IPS-18a (cell line): ENCODE data around the gene TMEM38A.
"Not testable (repeated sequence)": the region's sequence is repeated elsewhere in the genome, so short reads cannot be mapped to it uniquely, and the experiment has no call there.

Experiments
- H3K27ac ChIP-seq: one replicate; pipeline ENCODE4 v1.5.1; 2013; ENCODE audit warnings: low read length
- H3K27me3 ChIP-seq: one replicate; pipeline ENCODE4 v1.6.1; 2013; ENCODE audit warnings: mild to moderate bottlenecking, low read length; ENCODE audit not compliant: control insufficient read depth, insufficient read depth
- H3K36me3 ChIP-seq: one replicate; pipeline ENCODE4 v1.6.1; 2013; ENCODE audit warnings: low read depth, low read length; ENCODE audit not compliant: control insufficient read depth
- H3K4me1 ChIP-seq: one replicate; pipeline ENCODE4 v1.6.1; 2013; ENCODE audit warnings: low read depth, low read length; ENCODE audit not compliant: control insufficient read depth
- H3K4me3 ChIP-seq: one replicate; pipeline ENCODE4 v1.5.1; 2013; ENCODE audit warnings: low read length
- H3K9ac ChIP-seq: one replicate; pipeline ENCODE4 v1.6.1; 2013; ENCODE audit warnings: mild to moderate bottlenecking, low read length, moderate library complexity
- H3K9me3 ChIP-seq: one replicate; pipeline ENCODE4 v1.6.1; 2013; ENCODE audit warnings: low read depth, low read length; ENCODE audit not compliant: control insufficient read depth

The TMEM38A gene

DNA sequence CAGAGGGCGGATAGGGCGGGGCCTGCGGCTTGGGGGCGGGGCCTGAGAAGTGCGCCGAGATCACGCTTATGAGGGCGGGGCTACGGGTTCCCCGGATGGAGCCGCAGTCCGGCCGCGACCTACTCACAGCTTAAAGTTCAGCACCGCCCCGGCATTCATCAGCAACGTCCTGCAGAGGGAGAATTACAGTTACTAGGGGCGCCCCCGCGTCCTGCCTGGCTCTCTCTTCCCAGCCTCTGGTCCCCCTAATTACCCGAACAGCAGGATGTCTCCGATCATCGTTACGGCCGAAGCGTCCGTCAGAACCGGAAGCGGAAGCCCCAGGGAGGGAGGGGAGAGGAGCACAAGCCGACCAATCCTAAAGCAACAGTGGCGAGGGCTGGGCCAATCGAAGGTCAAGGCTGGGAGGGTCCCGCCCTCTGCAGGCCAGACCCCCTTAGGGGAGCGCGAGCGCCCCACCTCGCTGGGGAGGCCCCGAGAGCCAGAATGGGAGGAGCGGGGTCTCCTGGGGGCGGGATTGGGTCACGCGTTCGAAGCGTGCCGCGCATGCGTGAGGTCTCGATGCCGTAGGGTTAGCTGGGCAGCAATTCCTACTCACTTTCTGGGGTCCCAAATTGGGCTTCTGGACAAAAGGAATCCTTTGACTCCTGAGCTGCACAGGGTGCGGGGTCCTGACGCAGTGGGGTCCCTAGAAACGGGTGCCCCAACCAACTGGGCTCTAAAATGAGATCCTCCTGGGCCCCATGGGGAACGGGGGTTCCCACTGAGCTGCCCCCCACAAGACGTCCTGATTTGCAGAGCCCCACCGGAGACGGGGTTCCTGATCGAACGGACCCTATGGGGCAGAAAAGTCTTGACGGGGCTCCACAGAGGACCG, 869 bp upstream of the TMEM38A start, which contains the start of gene SMIM7:
Gene SMIM7 (minus strand): TSS at position 313 of the 877 bp plus-strand sequence. CDS start 34 bp downstream, at position 279.
- no peaks in the 10 kb centered on the region for H3K9me3 ChIP-seq
- H3K9ac ChIP-seq, result peak within 1 kb of the TSS; percentile 88
- H3K27ac ChIP-seq, result peak within 1 kb of the TSS; percentile 70
- peaks cover 12% of the 10 kb centered on the region for H3K27me3 ChIP-seq
- H3K4me3 ChIP-seq, result peak within 1 kb of the TSS; percentile 96
- H3K36me3 ChIP-seq, result peaks cover 29% of the 10 kb centered on the region
- H3K4me1 ChIP-seq, result no peaks in the 10 kb centered on the region

- H3K27ac ChIP-seq, result no peak overlapping the region
- H3K9ac ChIP-seq, result peak overlapping the region; percentile 55
- no peaks in the 10 kb centered on the region for H3K4me1 ChIP-seq
- peak overlapping the region; percentile 96 for H3K4me3 ChIP-seq
- no peaks in the 10 kb centered on the region for H3K9me3 ChIP-seq
- peaks cover 23% of the 10 kb centered on the region for H3K36me3 ChIP-seq
- peaks cover 12% of the 10 kb centered on the region for H3K27me3 ChIP-seq
Measured at GRCh38 chr19:16661480-16662034, 618 bp downstream of the TMEM38A start.

DNA sequence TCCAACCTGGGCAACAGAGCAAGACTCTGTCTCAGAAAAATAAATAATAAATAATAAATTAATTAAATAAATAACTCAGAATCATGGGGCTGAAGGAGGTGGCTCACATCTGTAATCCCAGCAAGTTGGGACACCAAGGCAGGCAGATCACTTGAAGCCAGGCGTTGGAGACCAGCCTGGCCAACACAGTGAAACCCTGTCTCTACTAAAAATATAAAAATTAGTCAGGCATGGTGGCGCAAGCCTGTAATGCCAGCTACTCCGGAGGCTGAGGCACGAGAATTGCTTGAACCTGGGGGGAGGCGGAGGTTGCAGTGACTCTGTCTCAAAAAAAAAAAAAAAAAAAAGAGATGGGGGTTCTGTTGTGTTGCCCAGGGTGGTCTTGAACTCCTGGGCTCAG, 7.2 kb downstream of the TMEM38A start:
- no peaks in the 10 kb centered on the region for H3K4me1 ChIP-seq
- H3K9me3 ChIP-seq, result no peaks in the 10 kb centered on the region
- H3K4me3 ChIP-seq, result no peak overlapping the region
- H3K27me3 ChIP-seq, result no peaks in the 10 kb centered on the region
- no peaks in the 10 kb centered on the region for H3K36me3 ChIP-seq
- H3K27ac ChIP-seq, result no peak overlapping the region
- H3K9ac ChIP-seq, result no peak overlapping the region

- not testable (repeated sequence) for H3K9ac ChIP-seq, H3K27ac ChIP-seq, H3K36me3 ChIP-seq, H3K4me1 ChIP-seq, H3K9me3 ChIP-seq, H3K27me3 ChIP-seq, H3K4me3 ChIP-seq
Measured at GRCh38 chr19:16668702-16669101, 7.8 kb downstream of the TMEM38A start.

DNA sequence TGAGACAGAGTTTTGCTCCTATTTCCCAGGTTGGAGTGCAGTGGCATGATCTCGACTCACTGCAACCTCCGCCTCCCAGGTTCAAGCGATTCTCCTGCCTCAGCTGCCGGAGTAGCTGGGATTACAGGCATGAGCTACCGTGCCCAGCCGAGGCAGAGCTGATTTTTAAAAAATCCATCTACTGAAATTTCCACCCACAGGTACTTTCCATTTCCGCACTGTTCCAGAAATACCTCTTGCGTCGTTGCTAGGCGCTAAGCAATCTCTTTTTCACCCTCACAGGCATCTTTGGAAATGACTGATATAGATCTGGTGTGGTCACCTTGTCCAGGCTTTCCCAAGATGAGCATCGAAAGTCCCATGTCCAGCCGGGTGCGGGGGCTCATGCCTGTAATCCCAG, 9.4 kb downstream of the TMEM38A start:
- H3K9me3 ChIP-seq, result no peaks in the 10 kb centered on the region
- H3K27me3 ChIP-seq, result no peaks in the 10 kb centered on the region
- no peak overlapping the region for H3K27ac ChIP-seq
- no peaks in the 10 kb centered on the region for H3K4me1 ChIP-seq
- no peaks in the 10 kb centered on the region for H3K36me3 ChIP-seq
- H3K4me3 ChIP-seq, result no peak overlapping the region
- no peak overlapping the region for H3K9ac ChIP-seq

GRCh38 chr19:16671652-16672274, 10.8 kb downstream of the TMEM38A start:
- Histone ChIP-seq H3K4me1 (no peaks in the 10 kb centered on the region), H3K9me3 (no peaks in the 10 kb centered on the region), H3K27ac (no peak overlapping the region), H3K36me3 (no peaks in the 10 kb centered on the region), H3K9ac (no peak overlapping the region), H3K27me3 (no peaks in the 10 kb centered on the region), H3K4me3 (no peak overlapping the region)

DNA sequence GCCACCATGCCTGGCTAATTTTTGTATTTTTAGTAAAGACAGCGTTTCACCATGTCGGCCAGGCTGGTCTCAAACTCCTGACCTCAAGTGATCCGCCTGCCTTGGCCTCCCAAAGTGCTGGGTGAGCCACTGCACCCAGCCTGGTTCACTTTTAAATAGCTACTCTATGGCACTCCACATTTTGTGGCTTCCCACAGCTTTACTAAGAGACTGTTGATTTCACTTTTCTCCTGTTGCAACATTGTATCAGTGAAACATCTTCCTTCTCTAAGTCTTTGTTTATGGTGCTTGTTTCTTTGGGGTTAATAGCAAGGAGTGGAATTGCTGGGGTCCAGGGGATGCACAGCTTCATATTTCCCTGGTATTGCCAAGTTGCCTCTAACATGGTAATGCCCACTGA, 12.3 kb downstream of the TMEM38A start:
- Histone ChIP-seq H3K27me3 (no peaks in the 10 kb centered on the region), H3K9me3 (no peaks in the 10 kb centered on the region), H3K4me3 (no peak overlapping the region), H3K36me3 (no peaks in the 10 kb centered on the region), H3K9ac (no peak overlapping the region), H3K27ac (no peak overlapping the region), H3K4me1 (no peaks in the 10 kb centered on the region)

DNA sequence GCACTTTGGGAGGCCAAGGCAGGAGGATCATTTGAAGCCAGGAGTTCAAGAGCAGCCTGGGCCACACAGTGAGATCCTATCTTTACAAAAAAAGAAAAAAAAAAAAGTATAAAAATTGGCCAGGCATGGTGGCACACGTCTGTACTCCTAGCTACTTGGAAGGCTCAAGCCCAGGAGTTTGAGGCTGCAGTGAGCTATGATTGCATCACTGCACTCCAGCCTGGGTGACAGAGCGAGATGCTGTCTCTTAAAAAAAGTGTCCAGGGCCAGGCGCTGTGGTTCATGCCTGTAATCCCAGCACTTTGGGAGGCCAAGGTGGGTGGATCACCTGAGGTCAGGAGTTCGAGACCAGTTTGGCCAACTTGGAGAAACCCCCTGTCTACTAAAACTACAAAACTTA, 12.9 kb downstream of the TMEM38A start:
- H3K36me3 ChIP-seq, H3K27me3 ChIP-seq, H3K4me1 ChIP-seq, H3K27ac ChIP-seq, H3K9ac ChIP-seq, H3K4me3 ChIP-seq, H3K9me3 ChIP-seq: not testable (repeated sequence)

- H3K27me3 ChIP-seq, result no peaks in the 10 kb centered on the region
- H3K9ac ChIP-seq, result no peak overlapping the region
- peaks cover 4% of the 10 kb centered on the region for H3K36me3 ChIP-seq
- no peak overlapping the region for H3K4me3 ChIP-seq
- H3K27ac ChIP-seq, result no peak overlapping the region
- H3K9me3 ChIP-seq, result no peaks in the 10 kb centered on the region
- H3K4me1 ChIP-seq, result no peaks in the 10 kb centered on the region
Measured at GRCh38 chr19:16676101-16676798, 15.3 kb downstream of the TMEM38A start.

DNA sequence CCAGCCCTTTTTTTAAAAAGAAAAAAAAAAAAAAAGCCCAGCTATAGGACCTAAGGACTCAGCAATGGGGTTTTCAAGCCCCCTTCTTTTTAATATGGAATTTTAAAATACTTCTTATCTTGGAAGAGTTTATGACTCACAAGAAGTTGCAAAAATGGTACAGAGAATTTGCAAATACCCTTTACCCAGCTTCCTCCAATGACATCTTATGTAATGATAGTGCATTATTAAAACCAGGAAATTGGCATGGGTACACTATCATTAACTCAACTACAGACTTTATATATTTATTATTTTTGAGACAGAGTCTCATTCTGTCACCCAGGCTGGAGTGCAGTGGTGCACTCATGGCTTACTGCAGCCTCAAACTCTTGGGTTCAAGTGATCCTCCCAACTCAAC, 16.1 kb downstream of the TMEM38A start:
- no peaks in the 10 kb centered on the region for H3K4me1 ChIP-seq
- no peaks in the 10 kb centered on the region for H3K9me3 ChIP-seq
- no peaks in the 10 kb centered on the region for H3K27me3 ChIP-seq
- H3K4me3 ChIP-seq, result no peak overlapping the region
- no peak overlapping the region for H3K9ac ChIP-seq
- H3K27ac ChIP-seq, result no peak overlapping the region
- H3K36me3 ChIP-seq, result peaks cover 4% of the 10 kb centered on the region

GRCh38 chr19:16678498-16678897, 17.6 kb downstream of the TMEM38A start:
- Histone ChIP-seq H3K27me3 (no peaks in the 10 kb centered on the region), H3K4me3 (no peak overlapping the region), H3K9ac (no peak overlapping the region), H3K9me3 (no peaks in the 10 kb centered on the region), H3K36me3 (peaks cover 4% of the 10 kb centered on the region), H3K4me1 (no peaks in the 10 kb centered on the region), H3K27ac (no peak overlapping the region)
